Mesenteric fat pad (tissue), 1 donor: Measurements from ENCODE around the gene SPRN. TPM values are rescaled to one million over a fixed set of nuclear protein-coding genes. Genes with fewer than 3 reads are reported as not detected.

Experiments
- DNase-seq: peaks from one replicate; pipeline ENCODE4 v3.0.0-alpha.2; 2020; ENCODE audit warnings: low spot score
- total RNA-seq: library from RNA; stranded (reverse); fragmentation: NEBNext Ultra II Directional; extraction: Animal tissue kit (Norgen Biotek cat#: 25700); gene quantifications from one replicate; pipeline ENCODE4 v1.2.1, GENCODE V29; 2021
- donor health status: DM: yes; HTN: yes; CAD: no.

Gene SPRN
- total RNA-seq, 1 donor from 2014 or later, result not detected

GRCh38 chr10:133411523-133412380, 12.7 kb downstream of the SPRN start:
- DNase-seq, result no peak

GRCh38 chr10:133405844-133406527, 18.4 kb downstream of the SPRN start:
- no peak for DNase-seq

GRCh38 chr10:133405272-133405671, 19.2 kb downstream of the SPRN start:
- no peak for DNase-seq

GRCh38 chr10:133403784-133404183, 20.6 kb downstream of the SPRN start:
- no peak for DNase-seq

GRCh38 chr10:133403359-133403758, 21.1 kb downstream of the SPRN start:
- peak; percentile 43 for DNase-seq

- peak; percentile 88 for DNase-seq
These were observed 22.3 kb downstream of the SPRN start for GRCh38 chr10:133401981-133402725.

- DNase-seq, result peak; percentile 80
These were observed 22.9 kb downstream of the SPRN start for GRCh38 chr10:133401500-133401899.

GRCh38 chr10:133400624-133401424, 23.6 kb downstream of the SPRN start:
- DNase-seq, result peak; percentile 47

- peak; percentile 83 for DNase-seq
These were observed 25.3 kb downstream of the SPRN start for GRCh38 chr10:133399123-133399601.

GRCh38 chr10:133397938-133398337, 26.5 kb downstream of the SPRN start:
- peak; percentile 28 for DNase-seq

- DNase-seq, result peak; percentile 72
These were observed 28.3 kb downstream of the SPRN start for GRCh38 chr10:133396035-133396624.

GRCh38 chr10:133394801-133395221, 29.6 kb downstream of the SPRN start:
- DNase-seq, result peak; percentile 88

GRCh38 chr10:133394064-133394663, 30.3 kb downstream of the SPRN start, which contains the start of gene MTG1:
Gene MTG1, plus strand, starts transcription at chr10:133394157. Its CDS starts 64 bp downstream, at chr10:133394221.
- peak; percentile 99 for DNase-seq

- peak; percentile 72 for DNase-seq
These were observed 30.9 kb downstream of the SPRN start for GRCh38 chr10:133393401-133394063.

- DNase-seq, result peak; percentile 41
These were observed 32.5 kb downstream of the SPRN start for GRCh38 chr10:133391761-133392518.

GRCh38 chr10:133391249-133391635, 33.2 kb downstream of the SPRN start:
- peak; percentile 67 for DNase-seq

GRCh38 chr10:133390597-133391248, 33.7 kb downstream of the SPRN start:
- DNase-seq, result peak; percentile 30
